ENCODE results near the gene PSMD10.

PSMD10 gene

GRCh38 chrX:108091264-108091877, at the start of gene PSMD10, which contains the start of gene ATG4A:
TSS of gene PSMD10 (minus strand) at chrX:108091542. CDS start at chrX:108091520, 22 bp downstream.
TSS of gene ATG4A (plus strand) at chrX:108091778. CDS start at chrX:108091827, 49 bp downstream.
- peak; percentile 87 for DNase-seq (ENCODE audit: low read depth)

- DNase-seq (ENCODE audit: low read depth): no peak
Observed at GRCh38 chrX:108138814-108139702, 47.7 kb upstream of the PSMD10 start.

- no peak for DNase-seq (ENCODE audit: low read depth)
Observed at GRCh38 chrX:108134724-108135123, 43.4 kb upstream of the PSMD10 start.

GRCh38 chrX:108132876-108133275, 41.5 kb upstream of the PSMD10 start:
- no peak for DNase-seq (ENCODE audit: low read depth)

GRCh38 chrX:108132034-108132433, 40.7 kb upstream of the PSMD10 start:
- no peak for DNase-seq (ENCODE audit: low read depth)

GRCh38 chrX:108131471-108131870, 40.1 kb upstream of the PSMD10 start:
- no peak for DNase-seq (ENCODE audit: low read depth)

GRCh38 chrX:108130889-108131288, 39.5 kb upstream of the PSMD10 start:
- no peak for DNase-seq (ENCODE audit: low read depth)

GRCh38 chrX:108127152-108127551, 35.8 kb upstream of the PSMD10 start:
- DNase-seq (ENCODE audit: low read depth): no peak

- DNase-seq (ENCODE audit: low read depth): no peak
Observed at GRCh38 chrX:108126661-108127060, 35.3 kb upstream of the PSMD10 start.

- DNase-seq (ENCODE audit: low read depth): no peak
Observed at GRCh38 chrX:108123591-108124366, 32.4 kb upstream of the PSMD10 start.

GRCh38 chrX:108122748-108123147, 31.4 kb upstream of the PSMD10 start:
- DNase-seq (ENCODE audit: low read depth): no peak

- no peak for DNase-seq (ENCODE audit: low read depth)
Observed at GRCh38 chrX:108121291-108121690, 29.9 kb upstream of the PSMD10 start.

GRCh38 chrX:108117988-108118387, 26.6 kb upstream of the PSMD10 start:
- DNase-seq (ENCODE audit: low read depth): no peak

- DNase-seq (ENCODE audit: low read depth): no peak
Observed at GRCh38 chrX:108114541-108114940, 23.2 kb upstream of the PSMD10 start.

GRCh38 chrX:108105473-108105872, 14.1 kb upstream of the PSMD10 start:
- no peak for DNase-seq (ENCODE audit: low read depth)

- DNase-seq (ENCODE audit: low read depth): no peak
Observed at GRCh38 chrX:108097380-108097779, 6.0 kb upstream of the PSMD10 start.

- no peak for DNase-seq (ENCODE audit: low read depth)
Observed at GRCh38 chrX:108091878-108092291, 543 bp upstream of the PSMD10 start.

- no peak for DNase-seq (ENCODE audit: low read depth)
Observed at GRCh38 chrX:108090491-108091263, 665 bp downstream of the PSMD10 start.

GRCh38 chrX:108088511-108088910, 2.8 kb downstream of the PSMD10 start:
- DNase-seq (ENCODE audit: low read depth): no peak

GRCh38 chrX:108087792-108088191, 3.5 kb downstream of the PSMD10 start:
- DNase-seq (ENCODE audit: low read depth): no peak

- DNase-seq (ENCODE audit: low read depth): no peak
Observed at GRCh38 chrX:108081110-108081509, 10.2 kb downstream of the PSMD10 start.

- no peak for DNase-seq (ENCODE audit: low read depth)
Observed at GRCh38 chrX:108072746-108073145, 18.6 kb downstream of the PSMD10 start.

Data from T-helper 22 cell (primary cell).